HEK293 (cell line): ENCODE measurements around the gene FGF3.

Experiments
- CTCF ChIA-PET: fragments of 350-600 bp; formaldehyde crosslinking; extraction: SDS; loops from one replicate; lab custom pipeline; 2021; ENCODE audit warnings: antibody characterized with exemption; lab: Yijun Ruan, JAX
- POLR2A ChIA-PET: fragments of 300-600 bp; formaldehyde crosslinking; extraction: SDS; loops from one replicate; lab custom pipeline; 2020; ENCODE audit warnings: antibody characterized with exemption, inconsistent platforms; lab: Yijun Ruan, JAX
- H3K27ac ChIP-seq: fragments of 200-500 bp; sonication (Bioruptor generic); 2 replicates; pipeline ENCODE4 v1.5.1; 2014; ENCODE audit warnings: low read depth, low read length, control low read depth, inconsistent platforms; ENCODE audit errors: extremely low read depth
- H3K36me3 ChIP-seq, 2 experiments: fragments of 200-500 bp in 1 of 2; sonication (Bioruptor generic) in 1 of 2; 1 replicate in 1 of 2; 2 replicates in 1 of 2; pipeline ENCODE4 v1.5.1; 2014 to 2017; ENCODE audit warnings: inconsistent platforms in 2 of 2, low read length in 2 of 2; ENCODE audit not compliant: control insufficient read depth in 2 of 2, insufficient read depth in 1 of 2
- H3K4me1 ChIP-seq: fragments of 200-500 bp; sonication (Bioruptor generic); 2 replicates; pipeline ENCODE4 v1.5.1; 2014; ENCODE audit warnings: mild to moderate bottlenecking, low read length, inconsistent platforms; ENCODE audit not compliant: control insufficient read depth, insufficient read depth
- H3K4me3 ChIP-seq: 2 replicates; pipeline ENCODE4 v1.5.1; 2011; ENCODE audit warnings: low read depth, mild to moderate bottlenecking, control low read depth, low read length, moderate library complexity
- H3K9me3 ChIP-seq: fragments of 200-500 bp; sonication (Bioruptor generic); 2 replicates; pipeline ENCODE4 v1.5.1; 2014; ENCODE audit warnings: low read depth, low read length, inconsistent platforms; ENCODE audit not compliant: control insufficient read depth, insufficient read depth
- BCL11A ChIP-seq: fragments of 450-650 bp; formaldehyde crosslinking; IDR thresholded peaks from 2 replicates; pipeline ENCODE4 v1.5.1; 2016; ENCODE audit warnings: low read depth, missing biosample characterization, missing genetic modification characterization
- OVOL3 ChIP-seq: fragments of 450-650 bp; formaldehyde crosslinking; IDR thresholded peaks from 2 replicates; pipeline ENCODE4 v1.5.1; 2016; ENCODE audit warnings: missing biosample characterization, missing genetic modification characterization
- PRDM10 ChIP-seq: fragments of 450-650 bp; formaldehyde crosslinking; IDR thresholded peaks from 2 replicates; pipeline ENCODE4 v1.5.1; 2016; ENCODE audit warnings: missing biosample characterization, missing genetic modification characterization
- REPIN1 ChIP-seq: fragments of 450-650 bp; formaldehyde crosslinking; IDR thresholded peaks from 2 replicates; pipeline ENCODE4 v1.5.1; 2017; ENCODE audit warnings: missing biosample characterization, missing genetic modification characterization, low read depth
- SETDB1 ChIP-seq: IDR thresholded peaks from one replicate; pipeline ENCODE4 v1.6.1; 2017; ENCODE audit warnings: mild to moderate bottlenecking, low read length, moderate library complexity, mixed read lengths; ENCODE audit not compliant: insufficient read length
- ZBTB20 ChIP-seq: fragments of 450-650 bp; formaldehyde crosslinking; IDR thresholded peaks from 2 replicates; pipeline ENCODE4 v1.5.1; 2016; ENCODE audit warnings: missing biosample characterization, missing genetic modification characterization
- ZBTB44 ChIP-seq: fragments of 450-650 bp; IDR thresholded peaks from 2 replicates; pipeline ENCODE4 v1.5.1; 2018; ENCODE audit warnings: missing biosample characterization, mild to moderate bottlenecking, missing genetic modification characterization
- ZNF10 ChIP-seq: fragments of 450-650 bp; formaldehyde crosslinking; IDR thresholded peaks from 2 replicates; pipeline ENCODE4 v1.5.1; 2017; ENCODE audit warnings: missing biosample characterization, missing genetic modification characterization
- ZNF221 ChIP-seq: fragments of 450-650 bp; formaldehyde crosslinking; IDR thresholded peaks from 2 replicates; pipeline ENCODE4 v1.5.1; 2017; ENCODE audit warnings: missing biosample characterization, missing genetic modification characterization, borderline replicate concordance
- ZNF354C ChIP-seq: fragments of 450-650 bp; formaldehyde crosslinking; IDR thresholded peaks from 2 replicates; pipeline ENCODE4 v1.5.1; 2016; ENCODE audit warnings: missing biosample characterization, missing genetic modification characterization, low read depth, borderline replicate concordance
- ZNF37A ChIP-seq: fragments of 450-650 bp; IDR thresholded peaks from 2 replicates; pipeline ENCODE4 v1.5.1; 2018; ENCODE audit warnings: missing biosample characterization, missing genetic modification characterization
- ZNF423 ChIP-seq: fragments of 450-650 bp; formaldehyde crosslinking; IDR thresholded peaks from 2 replicates; pipeline ENCODE4 v1.5.1; 2016; ENCODE audit warnings: missing biosample characterization, missing genetic modification characterization
- ZNF529 ChIP-seq: fragments of 450-650 bp; formaldehyde crosslinking; IDR thresholded peaks from 2 replicates; pipeline ENCODE4 v1.5.1; 2017; ENCODE audit warnings: missing genetic modification characterization, missing biosample characterization; ENCODE audit not compliant: insufficient replicate concordance
- ZNF555 ChIP-seq: fragments of 450-650 bp; formaldehyde crosslinking; conservative IDR thresholded peaks from 2 replicates; pipeline ENCODE4 v1.5.1; 2017; ENCODE audit warnings: missing biosample characterization, mild to moderate bottlenecking, missing genetic modification characterization, inconsistent platforms
- ZNF558 ChIP-seq: fragments of 450-650 bp; formaldehyde crosslinking; IDR thresholded peaks from 2 replicates; pipeline ENCODE4 v1.5.1; 2016; ENCODE audit warnings: missing biosample characterization, missing genetic modification characterization
- ZNF585B ChIP-seq: fragments of 450-650 bp; formaldehyde crosslinking; IDR thresholded peaks from 2 replicates; pipeline ENCODE4 v1.5.1; 2016; ENCODE audit warnings: missing biosample characterization, missing genetic modification characterization
- ZNF776 ChIP-seq: fragments of 450-650 bp; formaldehyde crosslinking; IDR thresholded peaks from 2 replicates; pipeline ENCODE4 v1.5.0; 2017; ENCODE audit warnings: missing biosample characterization, missing genetic modification characterization, borderline replicate concordance
- ZNF785 ChIP-seq: fragments of 450-650 bp; formaldehyde crosslinking; IDR thresholded peaks from 2 replicates; pipeline ENCODE4 v1.5.1; 2016; ENCODE audit warnings: missing biosample characterization, missing genetic modification characterization
- ZNF830 ChIP-seq: fragments of 450-650 bp; IDR thresholded peaks from 2 replicates; pipeline ENCODE4 v1.5.0; 2018; ENCODE audit warnings: missing biosample characterization, missing genetic modification characterization, low read depth, mild to moderate bottlenecking, moderate library complexity
- ZNF837 ChIP-seq: fragments of 450-650 bp; formaldehyde crosslinking; IDR thresholded peaks from 2 replicates; pipeline ENCODE4 v1.5.1; 2016; ENCODE audit warnings: missing biosample characterization, missing genetic modification characterization
- ZNF843 ChIP-seq: fragments of 450-650 bp; formaldehyde crosslinking; IDR thresholded peaks from 2 replicates; pipeline ENCODE4 v1.5.1; 2016; ENCODE audit warnings: missing biosample characterization, missing genetic modification characterization

FGF3 gene

GRCh38 chr11:69825037-69825834 lies 6.0 kb upstream of the FGF3 start (continued):
- TF ChIP-seq ZBTB44 (tag by site-specific recombination) (no peak), BCL11A (tag by site-specific recombination) (no peak)

- TF ChIP-seq ZNF221 (tag by site-specific recombination) (no peak), ZNF776 (tag by site-specific recombination) (no peak), ZNF555 (tag by site-specific recombination) (no peak), ZNF558 (tag by site-specific recombination) (no peak), ZBTB20 (tag by site-specific recombination) (no peak), ZNF830 (tag by site-specific recombination) (no peak), SETDB1 (no peak), ZNF785 (tag by site-specific recombination) (no peak), ZNF423 (tag by site-specific recombination) (no peak), ZNF37A (no peak), ZNF10 (tag by site-specific recombination) (no peak), OVOL3 (tag by site-specific recombination) (no peak), PRDM10 (no peak), ZNF354C (no peak), ZNF529 (tag by site-specific recombination) (no peak), ZNF585B (tag by site-specific recombination) (no peak), REPIN1 (no peak), ZNF837 (tag by site-specific recombination) (no peak), ZNF843 (no peak)
- ChIA-PET POLR2A (no interaction called here), CTCF (interaction anchor here (0.6 to 1.0 kb wide), 2 partner anchors 18 to 373 kb away, joined by 3 to 5 read pairs; no protein-coding TSS in a partner anchor)
- Histone ChIP-seq H3K9me3 (no peaks in the 10 kb centered on the region), H3K36me3 (no peaks in the 10 kb centered on the region), H3K27ac (no peak overlapping the region), H3K4me3 (no peak overlapping the region), H3K4me1 (no peaks in the 10 kb centered on the region)
Observed at GRCh38 chr11:69823641-69824265, 4.5 kb upstream of the FGF3 start.
